ENCODE data around the gene NACA. TPM values are rescaled to one million over a fixed set of nuclear protein-coding genes. Genes with fewer than 3 reads are reported as not detected.

The NACA gene
- total RNA-seq, 1 donor from 2014 or later: 673 TPM

DNA sequence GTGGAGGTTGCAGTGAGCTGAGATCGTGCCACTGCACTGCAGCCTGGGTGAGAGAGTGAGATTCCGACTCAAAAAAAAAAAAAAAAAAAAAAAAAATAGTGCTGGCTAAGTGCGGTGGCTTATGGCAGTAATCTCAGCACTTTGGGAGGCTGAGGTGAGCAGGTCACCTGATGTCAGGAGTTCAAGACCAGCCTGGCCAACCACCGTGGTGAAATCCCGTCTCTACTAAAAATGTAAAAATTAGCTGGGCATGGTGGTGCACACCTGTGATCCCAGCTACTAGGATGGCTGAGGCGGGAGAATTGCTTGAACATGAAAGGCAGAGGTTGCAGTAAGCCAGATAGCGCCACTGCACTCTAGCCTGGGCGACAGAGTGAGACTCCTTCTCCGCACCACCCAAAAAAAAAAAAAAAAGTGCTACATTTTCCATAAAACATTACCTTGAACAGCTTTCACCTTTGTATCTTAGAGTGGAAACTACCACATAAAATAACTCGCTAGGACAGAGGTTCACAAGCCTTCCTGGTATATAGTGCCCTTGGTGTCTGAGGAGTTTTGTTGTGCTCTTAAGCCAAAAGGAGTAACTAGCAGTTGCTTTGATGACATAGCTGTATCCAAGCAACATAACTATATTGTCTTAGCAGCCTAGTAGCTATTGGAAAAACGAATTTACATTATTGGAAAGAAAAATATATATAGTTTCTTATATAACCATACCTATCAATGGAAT is 48.1 kb downstream of the NACA start:
- TF ChIP-seq, protein P1, sequence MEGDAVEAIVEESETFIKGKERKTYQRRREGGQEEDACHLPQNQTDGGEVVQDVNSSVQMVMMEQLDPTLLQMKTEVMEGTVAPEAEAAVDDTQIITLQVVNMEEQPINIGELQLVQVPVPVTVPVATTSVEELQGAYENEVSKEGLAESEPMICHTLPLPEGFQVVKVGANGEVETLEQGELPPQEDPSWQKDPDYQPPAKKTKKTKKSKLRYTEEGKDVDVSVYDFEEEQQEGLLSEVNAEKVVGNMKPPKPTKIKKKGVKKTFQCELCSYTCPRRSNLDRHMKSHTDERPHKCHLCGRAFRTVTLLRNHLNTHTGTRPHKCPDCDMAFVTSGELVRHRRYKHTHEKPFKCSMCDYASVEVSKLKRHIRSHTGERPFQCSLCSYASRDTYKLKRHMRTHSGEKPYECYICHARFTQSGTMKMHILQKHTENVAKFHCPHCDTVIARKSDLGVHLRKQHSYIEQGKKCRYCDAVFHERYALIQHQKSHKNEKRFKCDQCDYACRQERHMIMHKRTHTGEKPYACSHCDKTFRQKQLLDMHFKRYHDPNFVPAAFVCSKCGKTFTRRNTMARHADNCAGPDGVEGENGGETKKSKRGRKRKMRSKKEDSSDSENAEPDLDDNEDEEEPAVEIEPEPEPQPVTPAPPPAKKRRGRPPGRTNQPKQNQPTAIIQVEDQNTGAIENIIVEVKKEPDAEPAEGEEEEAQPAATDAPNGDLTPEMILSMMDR (IDR thresholded peaks at IDR 0.05): no peak
- no peaks in the 10 kb centered on the region for H3K9me3 ChIP-seq
- H3K27ac ChIP-seq: no peak overlapping the region
- DNase-seq: no peak
- no peaks in the 10 kb centered on the region for H3K27me3 ChIP-seq (ENCODE audit: low read depth)
- H3K36me3 ChIP-seq: peaks cover 55% of the 10 kb centered on the region
- H3K4me1 ChIP-seq: peaks cover 37% of the 10 kb centered on the region
- peak in 1 of 2 donors; percentile 12 for ATAC-seq
- no peak overlapping the region for H3K4me3 ChIP-seq
- intact Hi-C loops (cut with DNase I): no loop called here

- Histone ChIP-seq H3K27me3 (ENCODE audit: low read depth) (no peaks in the 10 kb centered on the region), H3K36me3 (peaks cover 73% of the 10 kb centered on the region), H3K9me3 (no peaks in the 10 kb centered on the region), H3K4me1 (no peaks in the 10 kb centered on the region), H3K4me3 (no peak overlapping the region), H3K27ac (no peak overlapping the region)
- intact Hi-C loops (cut with DNase I): no loop called here
- TF ChIP-seq, protein P1 (IDR thresholded peaks at IDR 0.05): no peak
- ATAC-seq (no peak), DNase-seq (no peak)
These were observed 53.5 kb downstream of the NACA start for GRCh38 chr12:56671608-56672007.

- DNase-seq (no peak), ATAC-seq (peak; percentile 55 to 62)
- no peaks in the 10 kb centered on the region for H3K27me3 ChIP-seq (ENCODE audit: low read depth)
These were observed 54.3 kb downstream of the NACA start for GRCh38 chr12:56670836-56671235.

GRCh38 chr12:56668197-56668457 is 57.0 kb downstream of the NACA start:
- intact Hi-C loops (cut with DNase I): no loop called here
- TF ChIP-seq, protein P1 (IDR thresholded peaks at IDR 0.05): no peak
- no peak for ATAC-seq

More at GRCh38 chr12:56670836-56671235, 54.3 kb downstream of the NACA start:
- no peak overlapping the region for H3K4me3 ChIP-seq
- H3K27ac ChIP-seq: no peak overlapping the region
- intact Hi-C loops (cut with DNase I): no loop called here
- no peaks in the 10 kb centered on the region for H3K9me3 ChIP-seq
- peaks cover 78% of the 10 kb centered on the region for H3K36me3 ChIP-seq
- no peaks in the 10 kb centered on the region for H3K4me1 ChIP-seq
- TF ChIP-seq, protein P1 (IDR thresholded peaks at IDR 0.05): no peak

More at GRCh38 chr12:56668197-56668457, 57.0 kb downstream of the NACA start:
- Histone ChIP-seq H3K36me3 (peaks cover 95% of the 10 kb centered on the region), H3K27ac (no peak overlapping the region), H3K27me3 (ENCODE audit: low read depth) (no peaks in the 10 kb centered on the region), H3K9me3 (no peaks in the 10 kb centered on the region), H3K4me1 (no peaks in the 10 kb centered on the region), H3K4me3 (no peak overlapping the region)
- no peak for DNase-seq

Other genes with a start within 250 kb of the NACA start
- gene GLS2, start 237.1 kb downstream of the NACA start, total RNA-seq: 4.8 TPM
- gene RBMS2, start 203.5 kb downstream of the NACA start, total RNA-seq: 129 TPM
- gene BAZ2A, start 95.0 kb downstream of the NACA start, total RNA-seq: 112 TPM
- gene ATP5F1B, start 79.3 kb downstream of the NACA start, total RNA-seq: 319 TPM
- gene PTGES3, start 37.0 kb downstream of the NACA start, total RNA-seq: 198 TPM
- 7.7 TPM for gene PRIM1, start 27.0 kb upstream of the NACA start, total RNA-seq
- 93.8 TPM for gene HSD17B6, start 38.0 kb upstream of the NACA start, total RNA-seq
- gene SDR9C7, start 209.1 kb upstream of the NACA start, total RNA-seq: not detected
- 0.53 TPM for gene RDH16, start 232.3 kb upstream of the NACA start, total RNA-seq

Measured in lower lobe of right lung (tissue), 2 donors.